ENCODE results near the gene CYP26B1.
A peak's percentile ranks its signal among the peaks of the same experiment; 100 is the strongest.

Gene CYP26B1

GRCh38 chr2:72153026-72153791 is 5.5 kb upstream of the CYP26B1 start (continued):
- no peak for TF ChIP-seq OSR1 (CRISPR knock-in tag; IDR thresholded peaks at IDR 0.05)
- TF ChIP-seq CSDC2 (CRISPR knock-in tag; IDR thresholded peaks at IDR 0.05) = no peak
- no peak for TF ChIP-seq CREB5 (CRISPR knock-in tag; IDR thresholded peaks at IDR 0.05; ENCODE audit: low read depth)
- no peak for TF ChIP-seq RARB (CRISPR knock-in tag; IDR thresholded peaks at IDR 0.05)

- no peak for ATAC-seq
These were observed 3.2 kb upstream of the CYP26B1 start for GRCh38 chr2:72150861-72151356.

GRCh38 chr2:72150157-72150860 is 2.6 kb upstream of the CYP26B1 start:
- TF ChIP-seq ZNF8 (CRISPR knock-in tag; IDR thresholded peaks at IDR 0.05) (0 out of 2 replicates have a peak, but pooled peaks have one; percentile 6), TSHZ2 (CRISPR knock-in tag; IDR thresholded peaks at IDR 0.05) (peak; percentile 7; the same call in 1 of the 2 replicates), TOX (CRISPR knock-in tag; IDR thresholded peaks at IDR 0.05; ENCODE audit: borderline replicate concordance) (no peak), GLIS3 (CRISPR knock-in tag; IDR thresholded peaks at IDR 0.05) (peak; percentile 40), SNAI2 (CRISPR knock-in tag; IDR thresholded peaks at IDR 0.05) (no peak), POU6F1 (CRISPR knock-in tag; IDR thresholded peaks at IDR 0.05; ENCODE audit: borderline replicate concordance, low read depth) (no peak), OSR1 (CRISPR knock-in tag; IDR thresholded peaks at IDR 0.05) (no peak), ISL1 (CRISPR knock-in tag; IDR thresholded peaks at IDR 0.05) (no peak)
- ATAC-seq = peak; percentile 90

More at GRCh38 chr2:72150861-72151356, 3.2 kb upstream of the CYP26B1 start:
- no peak for TF ChIP-seq CSRNP3 (CRISPR knock-in tag; IDR thresholded peaks at IDR 0.05)
- no peak for TF ChIP-seq CSDC2 (CRISPR knock-in tag; IDR thresholded peaks at IDR 0.05)
- no peak for TF ChIP-seq ESRRG (CRISPR knock-in tag; IDR thresholded peaks at IDR 0.05)
- no peak for TF ChIP-seq ZFP30 (CRISPR knock-in tag; IDR thresholded peaks at IDR 0.05)
- no peak for TF ChIP-seq PATZ1 (CRISPR knock-in tag; IDR thresholded peaks at IDR 0.05; ENCODE audit: borderline replicate concordance)
- no peak for TF ChIP-seq ZFP3 (CRISPR knock-in tag; IDR thresholded peaks at IDR 0.05)
- TF ChIP-seq RARB (CRISPR knock-in tag; IDR thresholded peaks at IDR 0.05) = no peak
- TF ChIP-seq PPARA (CRISPR knock-in tag; IDR thresholded peaks at IDR 0.05; ENCODE audit: borderline replicate concordance) = no peak
- no peak for TF ChIP-seq TOX (CRISPR knock-in tag; IDR thresholded peaks at IDR 0.05; ENCODE audit: borderline replicate concordance)
- no peak for TF ChIP-seq CREB5 (CRISPR knock-in tag; IDR thresholded peaks at IDR 0.05; ENCODE audit: low read depth)
